K562 (cell line): ENCODE measurements around the gene CBX3. TPM values are rescaled to one million over a fixed set of nuclear protein-coding genes. Genes with fewer than 3 reads are reported as not detected.
A peak's percentile ranks its signal among the peaks of the same experiment; 100 is the strongest.

Source experiments
- FIP1L1 ChIP-seq: fragments of 200-400 bp; formaldehyde crosslinking; IDR thresholded peaks from 2 replicates; pipeline ENCODE4 v1.6.1; 2018; ENCODE audit warnings: mild to moderate bottlenecking, low read depth, low read length; ENCODE audit not compliant: poor library complexity, severe bottlenecking
- FOXP1 ChIP-seq: sonication (generic); formaldehyde crosslinking; IDR thresholded peaks from 2 replicates; pipeline ENCODE4 v1.8.0; 2022; ENCODE audit warnings: mild to moderate bottlenecking, missing genetic modification reagents
- JUND ChIP-seq, 2 experiments: IDR thresholded peaks; 2 replicates in 1 of 2; 3 replicates in 1 of 2; pipeline ENCODE4 v1.6.1; 2011; ENCODE audit warnings: borderline replicate concordance in 2 of 2, low read depth in 2 of 2, low read length in 2 of 2, improper control_type of control experiment in 1 of 2, missing biosample characterization in 1 of 2, missing genetic modification characterization in 1 of 2, missing genetic modification reagents in 1 of 2
- KAT7 ChIP-seq: sonication (generic); formaldehyde crosslinking; IDR thresholded peaks from 2 replicates; pipeline ENCODE4 v1.8.0; 2022; ENCODE audit warnings: missing genetic modification reagents, mild to moderate bottlenecking, borderline replicate concordance
- KLF10 ChIP-seq: fragments of 250-450 bp; sonication (Bioruptor Pico); IDR thresholded peaks from 2 replicates; pipeline ENCODE4 v1.6.1; 2021; ENCODE audit warnings: matching md5 sums
- LEF1 ChIP-seq: fragments of 450-650 bp; IDR thresholded peaks from 2 replicates; pipeline ENCODE4 v1.6.1; 2016; ENCODE audit warnings: mild to moderate bottlenecking
- MYNN ChIP-seq, 2 experiments: sonication (generic); formaldehyde crosslinking in 1 of 2; IDR thresholded peaks; 2 replicates each; pipeline versions ENCODE4 v1.5.0 to v1.6.1; 2016 to 2020; ENCODE audit warnings: antibody characterized with exemption in 1 of 2, missing genetic modification reagents in 1 of 2
- RBFOX2 ChIP-seq: fragments of 200-400 bp; formaldehyde crosslinking; IDR thresholded peaks from 2 replicates; pipeline ENCODE4 v1.6.1; 2017; ENCODE audit warnings: low read depth, mild to moderate bottlenecking, low read length, moderate library complexity
- RREB1 ChIP-seq: fragments of 250-450 bp; sonication (Bioruptor Pico); IDR thresholded peaks from 2 replicates; pipeline ENCODE4 v1.4.0; 2020
- SMARCC2 ChIP-seq: fragments of 450-650 bp; IDR thresholded peaks from 2 replicates; pipeline ENCODE4 v1.6.1; 2017; ENCODE audit warnings: antibody characterized with exemption, moderate library complexity, mild to moderate bottlenecking, low read depth
- ZFP91 ChIP-seq: sonication (generic); formaldehyde crosslinking; IDR thresholded peaks from 2 replicates; pipeline ENCODE4 v1.8.0; 2022; ENCODE audit warnings: mild to moderate bottlenecking, missing genetic modification reagents
- ZNF431 ChIP-seq: sonication (generic); formaldehyde crosslinking; IDR thresholded peaks from 2 replicates; pipeline ENCODE4 v1.8.0; 2022; ENCODE audit warnings: mild to moderate bottlenecking, missing genetic modification reagents
- ZNF75A ChIP-seq: fragments of 450-650 bp; formaldehyde crosslinking; IDR thresholded peaks from 2 replicates; pipeline ENCODE4 v1.4.0; 2020; ENCODE audit warnings: mild to moderate bottlenecking
- ZZZ3 ChIP-seq: fragments of 450-650 bp; IDR thresholded peaks from 2 replicates; pipeline ENCODE4 v1.6.1; 2016; ENCODE audit warnings: antibody characterized with exemption, mild to moderate bottlenecking, moderate library complexity
- polyA plus RNA-seq, 8 experiments: library from polyadenylated mRNA; depleted of rRNA in 4 of 8; stranded (reverse) in 5 of 8; unstranded in 3 of 8; fragments of >200 nt; fragmentation: Nextera tagmentation in 2 of 8; fragmentation: Illumina TruSeq in 1 of 8; extraction: Ambion mirVana in 2 of 8; extraction: Trizol in 1 of 8; gene quantifications; 2 replicates each; pipeline versions ENCODE4 v1.2.1 to v1.2.3, GENCODE V29; 2011 to 2014; ENCODE audit warnings: inconsistent platforms in 1 of 8, missing spikeins in 1 of 8
- total RNA-seq, 7 experiments: library from RNA; depleted of rRNA in 6 of 7; stranded (reverse); fragments of >200 nt in 6 of 7; fragmentation: Illumina TruSeq in 2 of 7; extraction: Trizol in 2 of 7; gene quantifications; 2 replicates each; pipeline versions ENCODE4 v1.2.1 to v1.2.3, GENCODE V29; 2011 to 2021; ENCODE audit warnings: low replicate concordance in 1 of 7
- TF ChIP-seq, protein P1 (sequence below): sonication (generic); formaldehyde crosslinking; IDR thresholded peaks from 2 replicates; pipeline ENCODE4 v1.8.0; 2022; ENCODE audit warnings: mild to moderate bottlenecking, missing genetic modification reagents

CBX3 gene
- total and polyA plus RNA-seq, 9 of the 15 experiments (the other 6 are each of a cell fraction or from before 2014, with no cell fraction given), result 198 to 413 (median 328) TPM

DNA sequence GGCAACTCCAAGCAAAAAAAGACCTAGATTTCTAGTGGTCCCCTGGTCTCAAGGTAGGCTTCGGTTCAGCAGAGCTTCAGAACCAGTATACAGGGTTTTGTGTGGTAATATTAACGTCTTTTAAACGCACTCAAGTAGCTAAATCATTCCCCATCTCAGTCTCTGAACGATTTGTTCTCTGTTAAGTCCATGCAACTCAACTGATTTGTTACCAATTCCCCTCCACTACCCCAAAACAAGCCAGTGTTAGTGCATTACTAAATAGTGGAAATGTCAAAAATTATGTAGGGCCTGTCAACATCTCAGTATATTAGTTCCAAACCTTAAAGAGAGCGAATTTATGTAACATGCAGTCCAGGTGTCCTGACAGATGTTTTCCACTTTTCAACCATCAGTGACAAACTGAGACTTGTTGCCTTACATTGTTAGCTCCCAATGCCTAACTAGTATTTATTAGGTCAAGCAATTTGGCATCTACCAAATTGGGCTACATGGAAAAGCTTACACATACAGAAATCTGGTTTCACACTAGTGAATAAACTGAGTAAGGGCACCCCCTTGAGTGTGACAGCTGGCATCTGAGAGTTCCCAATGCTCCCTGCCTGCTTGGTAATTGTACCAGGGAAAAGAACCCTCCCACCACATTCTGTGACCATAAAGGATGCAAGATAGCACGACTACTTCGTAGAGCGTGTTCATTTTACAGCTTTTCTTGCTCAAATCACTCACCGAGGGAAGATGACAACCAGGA lies 13.2 kb upstream of the CBX3 start (continued):
- no peak for TF ChIP-seq RREB1 (CRISPR knock-in tag)
- no peak for TF ChIP-seq ZZZ3
- TF ChIP-seq RBFOX2, result peak; percentile 47; the same call in 1 of the 2 replicates
- no peak for TF ChIP-seq ZNF431 (CRISPR knock-in tag)
- no peak for TF ChIP-seq SMARCC2
- TF ChIP-seq MYNN (IDR thresholded peaks at IDR 0.05), result no peak; the same call in 1 of the 2 replicates
- no peak for TF ChIP-seq MYNN (CRISPR knock-in tag; IDR thresholded peaks at IDR 0.05)
- TF ChIP-seq JUND (IDR thresholded peaks at IDR 0.05; ENCODE audit: borderline replicate concordance, low read depth, low read length), result peak; percentile 14; the same call in 1 of the 2 replicates
- no peak for TF ChIP-seq JUND (tag; IDR thresholded peaks at IDR 0.05; ENCODE audit: borderline replicate concordance, low read depth, low read length)
- no peak for TF ChIP-seq ZNF75A (CRISPR knock-in tag)
- no peak for TF ChIP-seq LEF1
- peak; percentile 82; the same call in 1 of the 2 replicates for TF ChIP-seq KLF10 (CRISPR knock-in tag)
- no peak for TF ChIP-seq FOXP1
- no peak for TF ChIP-seq KAT7
- TF ChIP-seq ZFP91, result no peak
- peak; percentile 36 for TF ChIP-seq FIP1L1
- TF ChIP-seq, protein P1, sequence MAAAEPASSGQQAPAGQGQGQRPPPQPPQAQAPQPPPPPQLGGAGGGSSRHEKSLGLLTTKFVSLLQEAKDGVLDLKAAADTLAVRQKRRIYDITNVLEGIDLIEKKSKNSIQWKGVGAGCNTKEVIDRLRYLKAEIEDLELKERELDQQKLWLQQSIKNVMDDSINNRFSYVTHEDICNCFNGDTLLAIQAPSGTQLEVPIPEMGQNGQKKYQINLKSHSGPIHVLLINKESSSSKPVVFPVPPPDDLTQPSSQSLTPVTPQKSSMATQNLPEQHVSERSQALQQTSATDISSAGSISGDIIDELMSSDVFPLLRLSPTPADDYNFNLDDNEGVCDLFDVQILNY, result no peak
